Heart left ventricle (tissue), 13 donors: ENCODE measurements around the gene TTC3.

Experiments
- POLR2A ChIP-seq, 2 donors: fragments of 450-650 bp; IDR thresholded peaks; one replicate each; pipeline ENCODE4 v1.6.1; 2017; ENCODE audit warnings: antibody characterized with exemption in 2 of 2, mild to moderate bottlenecking in 2 of 2, moderate library complexity in 2 of 2
- TF ChIP-seq, protein P1 (sequence below), 12 donors: fragments of 200-600 bp; sonication (generic) in 4 of 12; IDR thresholded peaks; one replicate each; pipeline versions ENCODE4 v1.5.0 to v1.8.0; 2018 to 2022; ENCODE audit warnings: antibody characterized with exemption in 12 of 12, mild to moderate bottlenecking in 5 of 12
- donor health status: ischemic (EF 13 %, LVEDD 7.1; RV severe dilation, severe dysfunction).
- donor health status: DM: no; HTN: yes; CAD: no.
- donor health status: DM: no; HTN: no; CAD: no.
- donor health status: ischemic (EF 25% LVEDD 6.9; RV normal size, moderate dysfunction).
- donor health status: ischemic (EF 25% LVEDD 5.7; RV mildly dilated, moderate dysfunction).
- donor health status: ischemic (EF 35%, LVEDD 5.7; RV mildly dilated, moderate dysfunction).
- donor health status: nonischemic (EF 11% LVEDD 7.7; RV severe dilation, severe dysfunction).
- donor health status: DM: yes; HTN: yes; CAD: no.
- donor health status: PGD.
- donor health status: ischemic (EF 29% LVEDD 5.4; RV normal size, mild dysfunction).
- donor health status: nonischemic (EF 23%, LVEDD 6.1; RV moderate dilation, normal function).

DNA sequence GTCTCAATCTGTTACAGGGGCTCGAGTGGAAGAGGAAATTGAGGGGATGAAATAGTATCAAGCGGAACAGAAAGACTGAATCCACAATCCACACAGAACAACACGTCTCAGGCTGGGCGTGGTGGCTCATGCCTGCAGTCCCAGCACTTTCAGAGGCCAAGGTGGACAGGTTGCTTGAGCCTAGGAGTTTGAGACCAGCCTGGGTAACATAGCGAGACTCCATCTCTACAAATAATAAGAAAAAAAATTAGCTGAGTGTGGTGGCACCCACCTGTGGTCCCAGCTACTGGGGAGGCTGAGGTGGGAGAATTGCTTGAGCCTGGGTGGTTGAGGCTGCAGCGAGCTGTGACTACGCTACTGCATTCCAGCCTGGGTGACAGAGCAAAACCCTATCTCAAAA, 168.4 kb downstream of the TTC3 start:
- TF ChIP-seq, protein P1, sequence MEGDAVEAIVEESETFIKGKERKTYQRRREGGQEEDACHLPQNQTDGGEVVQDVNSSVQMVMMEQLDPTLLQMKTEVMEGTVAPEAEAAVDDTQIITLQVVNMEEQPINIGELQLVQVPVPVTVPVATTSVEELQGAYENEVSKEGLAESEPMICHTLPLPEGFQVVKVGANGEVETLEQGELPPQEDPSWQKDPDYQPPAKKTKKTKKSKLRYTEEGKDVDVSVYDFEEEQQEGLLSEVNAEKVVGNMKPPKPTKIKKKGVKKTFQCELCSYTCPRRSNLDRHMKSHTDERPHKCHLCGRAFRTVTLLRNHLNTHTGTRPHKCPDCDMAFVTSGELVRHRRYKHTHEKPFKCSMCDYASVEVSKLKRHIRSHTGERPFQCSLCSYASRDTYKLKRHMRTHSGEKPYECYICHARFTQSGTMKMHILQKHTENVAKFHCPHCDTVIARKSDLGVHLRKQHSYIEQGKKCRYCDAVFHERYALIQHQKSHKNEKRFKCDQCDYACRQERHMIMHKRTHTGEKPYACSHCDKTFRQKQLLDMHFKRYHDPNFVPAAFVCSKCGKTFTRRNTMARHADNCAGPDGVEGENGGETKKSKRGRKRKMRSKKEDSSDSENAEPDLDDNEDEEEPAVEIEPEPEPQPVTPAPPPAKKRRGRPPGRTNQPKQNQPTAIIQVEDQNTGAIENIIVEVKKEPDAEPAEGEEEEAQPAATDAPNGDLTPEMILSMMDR (IDR thresholded peaks at IDR 0.05), result no peak
- TF ChIP-seq POLR2A (IDR thresholded peaks at IDR 0.05), result no peak
